IPS-20b (cell line): ENCODE measurements around the gene GRAMD4.

ENCODE experiments used
- H3K27ac ChIP-seq: one replicate; pipeline ENCODE4 v1.5.1; 2013; ENCODE audit warnings: low read length
- H3K27me3 ChIP-seq: 2 replicates; pipeline ENCODE4 v1.6.1; 2013; ENCODE audit warnings: mild to moderate bottlenecking, low read length, inconsistent platforms; ENCODE audit not compliant: insufficient read depth
- H3K36me3 ChIP-seq: 2 replicates; pipeline ENCODE4 v1.6.1; 2013; ENCODE audit warnings: low read depth, mild to moderate bottlenecking, inconsistent platforms, low read length, moderate library complexity; ENCODE audit not compliant: insufficient read depth
- H3K4me1 ChIP-seq: 2 replicates; pipeline ENCODE4 v1.6.1; 2013; ENCODE audit warnings: mild to moderate bottlenecking, control low read depth, inconsistent platforms, low read length, moderate library complexity; ENCODE audit not compliant: insufficient read depth
- H3K4me3 ChIP-seq: 2 replicates; pipeline ENCODE4 v1.5.1; 2013; ENCODE audit warnings: mild to moderate bottlenecking, low read length, inconsistent platforms
- H3K9ac ChIP-seq: 2 replicates; pipeline ENCODE4 v1.6.1; 2013; ENCODE audit warnings: low read depth, mild to moderate bottlenecking, inconsistent platforms, low read length, moderate library complexity
- H3K9me3 ChIP-seq: 2 replicates; pipeline ENCODE4 v1.6.1; 2013; ENCODE audit warnings: mild to moderate bottlenecking, low read depth, low read length, inconsistent platforms; ENCODE audit not compliant: insufficient read depth

The GRAMD4 gene

DNA sequence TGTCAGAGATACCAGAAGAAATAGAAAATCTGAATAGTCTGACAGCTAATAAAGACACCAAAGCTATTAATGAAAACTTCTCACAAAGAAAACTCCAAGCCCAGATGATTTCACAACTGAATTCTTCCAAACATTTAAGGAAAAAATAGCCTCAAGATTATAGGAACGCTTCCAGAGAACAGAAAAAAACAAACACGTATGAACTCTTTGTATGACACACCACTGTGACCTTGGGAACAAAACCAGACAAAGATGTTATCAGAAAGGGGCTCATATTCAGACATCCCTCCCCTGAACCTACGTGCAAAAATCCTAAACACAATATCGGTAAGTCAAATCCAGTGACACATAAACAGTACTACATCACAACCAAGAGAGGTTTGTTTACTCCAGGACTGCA lies 94.4 kb downstream of the GRAMD4 start:
- Histone ChIP-seq H3K4me3 (no peak overlapping the region), H3K4me1 (no peaks in the 10 kb centered on the region; the same call in 1 of the 2 replicates), H3K27ac (no peak overlapping the region), H3K36me3 (peaks cover 63% of the 10 kb centered on the region), H3K27me3 (no peaks in the 10 kb centered on the region), H3K9ac (no peak overlapping the region), H3K9me3 (no peaks in the 10 kb centered on the region)

DNA sequence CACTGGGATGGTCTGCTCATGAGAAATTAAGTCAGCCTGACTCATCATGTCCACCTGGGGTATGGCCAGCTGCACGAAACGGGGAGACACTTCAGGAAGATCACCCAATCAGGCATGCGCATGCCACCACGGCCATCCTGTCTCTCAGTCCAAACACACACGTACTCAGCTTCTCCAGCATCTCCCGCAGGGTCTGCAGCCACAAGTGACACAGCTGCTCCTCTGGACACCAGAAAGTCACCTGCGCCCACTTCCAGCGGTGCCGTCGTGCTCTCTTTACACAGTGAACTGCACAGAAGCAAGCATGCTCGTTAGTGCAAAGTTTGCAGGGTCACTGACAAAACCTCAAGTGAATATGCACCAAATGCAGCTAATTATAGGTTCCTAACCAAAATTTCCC lies 99.7 kb downstream of the GRAMD4 start:
- H3K27ac ChIP-seq = no peak overlapping the region
- no peaks in the 10 kb centered on the region for H3K9me3 ChIP-seq
- H3K9ac ChIP-seq = no peak overlapping the region
- H3K4me3 ChIP-seq = no peak overlapping the region
- no peaks in the 10 kb centered on the region for H3K27me3 ChIP-seq
- no peaks in the 10 kb centered on the region; the same call in 1 of the 2 replicates for H3K4me1 ChIP-seq
- peaks cover 39% of the 10 kb centered on the region for H3K36me3 ChIP-seq

DNA sequence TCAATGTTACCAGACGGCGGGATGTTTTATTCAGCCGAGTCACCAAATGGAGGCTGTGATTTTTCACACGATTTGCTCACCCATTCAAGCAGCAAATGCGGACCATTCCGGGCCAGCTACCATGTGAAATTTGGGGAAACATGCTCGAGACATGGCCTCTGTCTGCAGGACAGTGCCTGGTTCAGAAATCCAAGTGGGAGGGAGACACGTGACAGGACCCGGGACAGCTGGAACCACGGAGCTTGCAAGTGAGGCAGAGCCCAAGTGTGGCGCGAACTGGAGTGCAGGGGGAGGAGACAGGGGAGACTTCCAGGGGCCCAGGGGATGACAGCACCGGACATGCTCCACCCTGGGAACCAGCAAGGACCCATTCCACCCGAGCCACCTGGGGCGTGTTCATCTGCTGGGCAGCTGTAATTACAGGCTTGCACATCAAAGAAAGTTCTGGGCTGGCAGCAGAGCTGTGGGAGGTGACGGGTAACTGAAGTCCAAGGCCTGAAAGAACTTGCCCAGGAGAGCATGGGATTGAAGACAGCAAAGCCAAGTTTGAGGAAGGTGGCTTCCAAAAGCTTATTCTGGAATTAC lies 101.4 kb downstream of the GRAMD4 start:
- no peaks in the 10 kb centered on the region; the same call in 1 of the 2 replicates for H3K4me1 ChIP-seq
- H3K4me3 ChIP-seq = no peak overlapping the region
- H3K36me3 ChIP-seq = peaks cover 36% of the 10 kb centered on the region
- H3K9me3 ChIP-seq = no peaks in the 10 kb centered on the region
- no peak overlapping the region for H3K27ac ChIP-seq
- H3K9ac ChIP-seq = no peak overlapping the region; the same call in 1 of the 2 replicates
- H3K27me3 ChIP-seq = no peaks in the 10 kb centered on the region

DNA sequence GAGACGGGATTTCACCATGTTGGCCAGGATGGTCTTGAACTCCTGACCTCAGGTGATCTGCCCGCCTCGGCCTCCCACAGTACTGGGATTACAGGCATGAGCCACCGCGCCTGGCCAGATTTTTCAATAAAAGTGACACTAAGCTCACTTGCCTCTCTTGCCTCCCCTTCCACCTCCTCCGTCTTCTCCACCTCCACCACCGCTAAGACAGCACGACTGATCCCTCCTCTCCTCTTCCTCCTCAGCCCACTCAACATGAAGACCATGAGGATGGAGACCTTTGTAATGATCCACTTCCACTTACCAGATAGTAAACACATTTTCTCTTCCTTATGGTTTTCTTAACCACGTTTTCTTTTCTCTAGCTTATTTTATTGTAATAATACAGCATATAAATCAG lies 103.7 kb downstream of the GRAMD4 start:
- Histone ChIP-seq H3K9me3 (no peaks in the 10 kb centered on the region), H3K9ac (no peak overlapping the region), H3K4me3 (no peak overlapping the region), H3K27me3 (no peaks in the 10 kb centered on the region), H3K4me1 (no peaks in the 10 kb centered on the region; the same call in 1 of the 2 replicates), H3K36me3 (peaks cover 13% of the 10 kb centered on the region), H3K27ac (no peak overlapping the region)

DNA sequence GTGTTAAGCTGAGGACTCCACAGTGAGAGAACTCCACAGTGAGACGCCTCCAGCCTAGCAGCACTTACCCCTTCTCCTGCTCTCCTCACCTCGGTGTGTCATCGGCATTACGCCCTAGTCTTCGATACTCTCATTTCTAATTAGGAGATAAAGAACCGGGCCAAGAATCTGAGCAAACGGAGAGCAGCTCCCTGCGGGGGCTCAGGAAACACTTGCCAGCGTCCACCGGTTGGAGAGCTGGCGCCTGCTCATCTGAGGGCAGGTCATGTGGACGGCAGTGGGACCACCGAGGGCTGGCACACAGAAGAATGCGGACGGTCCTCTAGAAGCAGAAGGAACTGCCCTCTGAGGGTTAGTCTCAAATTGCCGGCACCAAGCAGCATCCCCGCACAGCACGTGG lies 104.9 kb downstream of the GRAMD4 start:
- Histone ChIP-seq H3K4me1 (no peaks in the 10 kb centered on the region; the same call in 1 of the 2 replicates), H3K4me3 (no peak overlapping the region), H3K36me3 (peaks cover under 1% of the 10 kb centered on the region), H3K27ac (no peak overlapping the region), H3K9ac (no peak overlapping the region), H3K27me3 (no peaks in the 10 kb centered on the region), H3K9me3 (no peaks in the 10 kb centered on the region)

DNA sequence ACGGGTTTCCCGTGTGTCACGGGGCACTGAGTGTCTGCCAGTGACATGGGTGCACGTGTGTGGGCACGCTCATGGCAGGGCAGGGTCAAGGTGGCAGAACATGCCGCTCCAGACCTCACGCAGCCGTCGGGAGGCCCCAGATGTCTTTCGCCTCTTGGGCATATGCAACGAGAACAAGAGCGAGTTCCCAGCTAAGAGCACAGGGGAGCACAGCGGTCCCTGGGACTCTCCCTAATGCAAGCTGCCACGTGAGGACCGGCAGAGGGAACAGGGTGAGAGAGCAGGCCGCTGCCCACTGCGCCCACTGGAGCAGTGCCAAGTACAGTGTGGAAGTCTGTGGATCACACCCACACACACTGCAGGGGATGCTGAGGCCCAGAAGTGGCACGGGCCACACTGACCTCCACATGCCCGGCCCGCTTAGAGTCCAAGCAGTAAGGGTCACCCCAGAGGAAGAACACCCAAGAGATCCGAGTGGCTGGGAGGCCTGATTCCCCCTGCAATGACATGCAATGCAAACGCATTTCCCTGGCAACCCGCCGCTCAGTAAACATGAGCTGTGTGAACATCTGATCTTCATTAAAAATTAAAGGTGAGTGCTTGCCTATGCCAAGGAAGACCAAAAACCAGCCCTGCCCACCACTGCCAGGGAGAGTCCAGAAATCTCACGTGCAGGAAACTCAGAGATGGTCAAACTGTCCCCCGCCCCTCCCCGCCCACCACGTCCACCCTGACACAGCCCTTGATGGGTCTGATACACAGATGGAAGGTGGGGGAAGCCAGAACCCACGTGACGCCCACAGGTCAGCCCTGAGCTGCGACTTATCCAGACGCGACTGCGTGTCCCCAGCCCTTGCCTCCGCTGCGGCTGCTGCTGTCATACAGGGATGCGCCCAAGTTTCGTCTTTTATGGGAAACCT lies 106.1 kb downstream of the GRAMD4 start:
- no peak overlapping the region for H3K4me3 ChIP-seq
- H3K27ac ChIP-seq = no peak overlapping the region
- H3K36me3 ChIP-seq = no peaks in the 10 kb centered on the region; the same call in 1 of the 2 replicates
- no peaks in the 10 kb centered on the region for H3K27me3 ChIP-seq
- no peak overlapping the region for H3K9ac ChIP-seq
- no peaks in the 10 kb centered on the region for H3K9me3 ChIP-seq
- peaks cover 2% of the 10 kb centered on the region for H3K4me1 ChIP-seq

DNA sequence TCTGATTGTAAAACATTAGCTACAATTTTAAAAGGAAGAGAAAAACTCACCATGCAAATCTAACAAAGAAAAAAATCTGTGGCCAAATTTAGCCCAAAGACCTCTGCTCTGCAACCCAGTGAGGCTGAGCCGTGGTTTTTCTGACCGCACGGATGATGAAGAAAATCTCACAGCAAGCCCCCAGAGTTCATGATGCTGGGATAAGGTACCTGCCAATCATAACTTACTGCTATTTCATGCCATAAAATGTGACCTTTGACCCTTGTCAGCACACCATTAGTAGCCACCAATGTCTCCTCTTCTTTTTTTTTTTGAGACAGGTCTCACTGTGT lies 106.8 kb downstream of the GRAMD4 start:
- H3K4me1 ChIP-seq = peaks cover 5% of the 10 kb centered on the region
- H3K27ac ChIP-seq = no peak overlapping the region
- no peaks in the 10 kb centered on the region; the same call in 1 of the 2 replicates for H3K36me3 ChIP-seq
- H3K27me3 ChIP-seq = no peaks in the 10 kb centered on the region
- no peak overlapping the region for H3K9ac ChIP-seq
- H3K4me3 ChIP-seq = no peak overlapping the region
- no peaks in the 10 kb centered on the region for H3K9me3 ChIP-seq

DNA sequence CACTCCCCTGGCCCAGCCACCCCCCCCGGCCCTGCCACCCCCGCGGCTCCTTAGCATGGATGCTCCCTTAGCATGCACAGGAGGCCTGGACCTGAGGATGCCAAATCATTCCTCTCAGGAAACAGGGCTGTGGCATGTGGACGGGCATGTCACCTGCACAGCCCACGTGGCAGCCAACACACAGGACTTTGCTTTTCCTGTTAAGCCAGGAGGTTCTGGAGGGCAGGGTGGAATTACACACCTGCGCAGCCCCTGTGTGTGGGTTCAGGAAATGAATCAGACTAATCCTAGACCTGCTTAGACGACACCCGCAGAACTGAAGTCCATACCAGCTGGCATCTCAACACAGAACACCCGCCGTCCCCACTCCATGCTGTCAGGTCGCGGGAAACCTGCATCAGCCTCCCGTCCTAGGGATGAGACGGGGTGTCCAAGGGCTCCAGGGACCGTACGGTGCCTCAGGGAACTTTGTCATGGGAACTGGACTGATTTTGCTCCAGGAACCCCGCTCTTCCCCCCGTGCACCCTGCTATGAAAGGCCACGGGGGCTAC lies 107.7 kb downstream of the GRAMD4 start:
- H3K27me3 ChIP-seq = no peaks in the 10 kb centered on the region
- peaks cover 5% of the 10 kb centered on the region; the same call in 1 of the 2 replicates for H3K4me1 ChIP-seq
- H3K27ac ChIP-seq = no peak overlapping the region
- no peaks in the 10 kb centered on the region; the same call in 1 of the 2 replicates for H3K36me3 ChIP-seq
- H3K9me3 ChIP-seq = no peaks in the 10 kb centered on the region
- H3K4me3 ChIP-seq = no peak overlapping the region
- H3K9ac ChIP-seq = no peak overlapping the region

DNA sequence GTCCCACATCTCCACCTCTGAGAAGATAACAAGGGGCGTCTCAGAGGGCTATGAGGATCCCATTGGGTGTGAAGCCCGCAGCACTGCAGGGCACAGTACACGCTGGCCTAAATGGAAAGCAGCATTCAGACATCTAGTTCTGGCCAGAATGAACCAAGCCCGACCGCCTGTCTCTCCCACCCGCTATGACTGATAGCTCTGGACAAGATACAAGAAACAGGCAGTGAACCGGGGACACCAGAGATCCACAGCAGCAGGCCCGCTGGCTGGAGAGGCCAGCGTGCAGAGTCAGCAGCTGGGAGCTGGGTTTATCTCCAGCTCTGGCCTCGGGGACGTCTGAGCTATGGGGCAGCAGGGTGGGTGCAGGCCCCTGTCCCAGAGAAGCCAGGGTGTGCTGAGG lies 108.3 kb downstream of the GRAMD4 start:
- Histone ChIP-seq H3K9me3 (no peaks in the 10 kb centered on the region), H3K9ac (no peak overlapping the region), H3K27me3 (no peaks in the 10 kb centered on the region), H3K36me3 (no peaks in the 10 kb centered on the region; the same call in 1 of the 2 replicates), H3K27ac (no peak overlapping the region), H3K4me3 (no peak overlapping the region), H3K4me1 (peaks cover 5% of the 10 kb centered on the region; the same call in 1 of the 2 replicates)
